Fibroblast of skin of right quadriceps (primary cell): Measurements from ENCODE around the gene SH3BP1.
"Not testable (repeated sequence)": the region's sequence is repeated elsewhere in the genome, so short reads cannot be mapped to it uniquely, and the experiment has no call there.

ENCODE experiments used
- DNase-seq: peaks from one replicate; pipeline ENCODE4 v3.0.0-alpha.2; 2013

The SH3BP1 gene

DNA sequence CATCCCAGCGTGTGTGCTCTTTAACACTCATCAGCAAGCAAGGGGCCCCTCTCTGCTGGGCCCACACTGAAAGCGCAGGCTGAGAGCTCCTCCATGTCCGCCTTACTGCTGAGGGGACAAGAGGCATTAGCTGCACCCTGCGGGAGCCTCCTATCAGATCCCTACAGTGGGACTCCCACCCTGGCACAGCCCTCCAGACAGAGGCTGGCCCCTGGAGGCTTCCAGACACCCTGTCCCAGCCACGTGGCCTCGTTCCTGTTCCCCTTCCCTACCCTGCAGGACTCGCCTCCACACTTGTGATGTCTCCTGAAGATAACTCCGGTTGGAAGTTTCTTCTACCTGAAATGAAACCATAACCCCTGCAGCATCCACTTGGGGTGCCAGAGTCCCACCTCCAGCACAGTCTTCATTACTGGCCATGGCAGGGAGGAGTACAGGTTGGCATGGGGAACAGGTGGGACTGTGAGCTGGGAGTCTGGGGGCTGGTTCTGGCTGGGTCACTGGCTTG, 5.0 kb upstream of the SH3BP1 start:
- DNase-seq = no peak

DNA sequence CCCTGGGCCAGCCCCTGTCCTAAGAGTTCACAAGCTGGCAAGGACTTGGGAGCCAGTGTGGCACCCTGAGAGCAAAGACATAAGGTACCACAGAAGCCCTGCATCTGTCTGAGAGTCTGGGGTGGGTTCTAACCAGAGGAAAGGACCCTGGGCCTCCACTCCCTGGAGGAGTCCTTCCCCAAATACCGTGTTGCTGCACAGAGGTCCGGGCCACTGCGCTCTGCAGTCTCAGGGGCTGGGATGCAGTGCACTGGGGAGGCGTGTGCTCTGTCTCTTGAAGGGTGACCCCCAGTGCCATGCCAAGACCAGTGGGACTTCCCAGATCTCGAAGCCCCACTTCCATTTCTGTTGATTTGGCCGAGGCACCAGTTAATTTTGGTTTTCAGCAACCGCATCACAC, 4.3 kb upstream of the SH3BP1 start:
- DNase-seq = no peak

DNA sequence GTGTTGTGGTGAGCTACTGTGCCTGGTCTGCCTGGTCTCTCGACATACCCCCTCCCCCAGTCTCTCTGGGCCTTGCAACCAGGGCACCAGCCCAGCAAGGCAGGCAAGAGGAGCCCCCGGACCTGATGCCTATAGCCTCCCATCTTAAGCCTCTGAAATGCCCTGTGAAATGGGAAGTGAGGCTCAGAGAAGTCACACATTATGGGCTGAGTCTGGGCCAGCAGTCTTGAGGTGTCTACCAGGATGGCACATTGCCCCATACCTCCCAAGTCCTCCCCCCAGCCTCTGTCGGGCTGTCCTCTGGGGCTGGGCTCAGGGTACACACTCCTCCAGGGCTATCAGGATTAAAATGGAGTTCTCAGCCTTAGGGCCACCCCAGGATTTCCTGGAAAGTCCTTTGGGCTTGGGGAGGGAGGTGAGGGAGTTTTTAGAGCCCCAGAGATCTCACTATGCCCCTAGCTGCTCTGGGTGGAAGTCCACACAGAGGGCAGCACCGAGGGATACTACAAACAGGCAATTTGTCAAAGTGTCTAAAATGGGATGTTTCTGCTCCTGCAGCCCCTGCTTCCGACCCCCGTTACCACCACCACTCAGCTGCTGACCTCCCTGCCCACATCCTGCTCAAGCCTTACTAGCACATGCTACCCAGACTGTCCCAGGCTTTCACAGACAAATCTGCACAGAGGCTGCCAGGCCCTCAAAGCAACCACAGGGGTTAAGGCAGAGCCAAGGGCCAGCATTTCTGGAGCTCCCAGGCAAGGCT, 3.1 kb upstream of the SH3BP1 start:
- DNase-seq = no peak

DNA sequence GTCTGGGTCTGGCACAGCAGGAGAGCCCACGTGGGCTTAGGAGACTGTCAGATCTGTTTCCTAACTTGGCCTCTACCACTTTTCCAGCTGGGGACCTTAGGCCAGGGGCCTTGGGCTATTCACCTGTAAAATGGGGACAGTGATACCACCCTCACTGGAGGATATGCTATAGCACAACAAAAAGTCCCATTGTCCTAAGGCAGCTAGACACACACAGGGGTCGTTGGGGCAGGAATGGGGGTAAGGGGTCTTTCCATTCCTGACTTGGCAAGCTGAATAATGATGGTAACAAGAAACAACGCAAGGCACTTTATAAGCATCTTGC, 2.6 kb upstream of the SH3BP1 start:
- DNase-seq = no peak

DNA sequence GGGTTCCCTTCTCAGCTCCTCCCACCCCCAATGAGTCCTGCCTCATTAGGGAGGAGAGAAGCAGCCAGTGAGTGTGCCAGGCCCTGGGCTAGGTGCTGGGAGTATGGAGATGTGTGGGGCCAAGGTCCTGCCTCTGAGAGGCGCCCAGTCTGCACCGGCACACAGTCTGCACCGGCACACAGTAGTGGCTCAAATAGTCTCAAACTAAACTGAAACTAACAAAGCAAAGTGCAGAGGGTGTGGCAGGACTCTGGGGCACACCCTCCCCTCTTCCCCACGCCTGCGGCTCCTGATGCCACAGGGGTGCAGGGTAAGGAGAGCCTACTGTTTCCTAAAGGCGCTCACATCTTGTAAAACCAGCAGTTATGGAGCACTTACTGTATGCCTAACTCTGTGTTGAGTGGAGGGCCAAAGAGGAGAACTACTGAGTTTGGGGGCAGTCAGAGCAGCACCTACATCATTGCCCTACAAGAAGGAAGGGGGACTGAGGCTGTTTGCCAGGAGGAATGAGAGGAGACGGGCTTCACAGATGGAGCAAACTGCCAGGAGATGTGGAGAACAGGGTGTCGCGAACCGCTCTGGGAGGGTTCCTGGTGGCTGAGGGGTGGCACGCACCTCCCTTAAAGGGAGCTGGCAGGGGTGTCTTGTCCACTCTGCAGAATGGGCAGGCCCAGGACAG, 939 bp upstream of the SH3BP1 start:
- DNase-seq = no peak

DNA sequence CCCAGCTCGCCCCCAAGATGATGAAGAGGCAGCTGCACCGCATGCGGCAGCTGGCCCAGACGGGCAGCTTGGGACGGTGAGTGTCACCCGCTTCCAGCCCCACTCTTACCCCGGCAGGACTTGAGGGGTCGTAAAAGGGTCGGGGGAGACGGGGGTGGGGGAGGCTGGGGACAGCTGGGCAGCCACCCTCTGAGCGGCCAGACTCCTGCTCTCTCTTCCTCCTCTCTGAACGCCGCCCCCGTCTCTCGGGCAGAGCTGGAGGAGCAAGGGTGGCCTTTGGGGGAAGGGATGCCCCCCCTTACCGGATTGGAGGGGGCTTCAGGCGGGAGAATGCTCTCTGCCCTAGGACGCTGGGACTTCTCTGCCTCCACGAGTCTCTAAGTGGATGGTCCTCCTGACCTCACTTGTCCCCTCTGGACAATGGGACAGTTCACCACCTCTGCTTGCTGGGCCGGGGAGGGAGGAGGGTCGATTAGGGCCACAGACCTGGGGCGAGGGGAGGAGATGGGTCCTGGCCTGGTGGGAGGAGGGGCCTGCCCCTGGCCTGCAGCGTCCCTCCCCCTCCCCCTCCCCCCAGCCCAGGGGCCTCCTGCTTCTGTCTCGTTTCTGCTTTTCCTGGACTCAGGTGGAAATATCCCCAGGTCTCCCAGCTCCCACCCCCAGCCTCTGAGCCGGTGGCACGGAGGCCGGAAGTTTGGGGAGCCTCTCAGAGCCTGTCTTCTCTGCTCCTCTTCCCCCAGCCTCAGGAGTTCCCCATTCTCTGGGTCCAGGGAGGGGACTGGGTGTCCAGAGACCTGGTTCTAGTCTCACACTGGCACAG, 512 bp downstream of the SH3BP1 start:
- no peak for DNase-seq

DNA sequence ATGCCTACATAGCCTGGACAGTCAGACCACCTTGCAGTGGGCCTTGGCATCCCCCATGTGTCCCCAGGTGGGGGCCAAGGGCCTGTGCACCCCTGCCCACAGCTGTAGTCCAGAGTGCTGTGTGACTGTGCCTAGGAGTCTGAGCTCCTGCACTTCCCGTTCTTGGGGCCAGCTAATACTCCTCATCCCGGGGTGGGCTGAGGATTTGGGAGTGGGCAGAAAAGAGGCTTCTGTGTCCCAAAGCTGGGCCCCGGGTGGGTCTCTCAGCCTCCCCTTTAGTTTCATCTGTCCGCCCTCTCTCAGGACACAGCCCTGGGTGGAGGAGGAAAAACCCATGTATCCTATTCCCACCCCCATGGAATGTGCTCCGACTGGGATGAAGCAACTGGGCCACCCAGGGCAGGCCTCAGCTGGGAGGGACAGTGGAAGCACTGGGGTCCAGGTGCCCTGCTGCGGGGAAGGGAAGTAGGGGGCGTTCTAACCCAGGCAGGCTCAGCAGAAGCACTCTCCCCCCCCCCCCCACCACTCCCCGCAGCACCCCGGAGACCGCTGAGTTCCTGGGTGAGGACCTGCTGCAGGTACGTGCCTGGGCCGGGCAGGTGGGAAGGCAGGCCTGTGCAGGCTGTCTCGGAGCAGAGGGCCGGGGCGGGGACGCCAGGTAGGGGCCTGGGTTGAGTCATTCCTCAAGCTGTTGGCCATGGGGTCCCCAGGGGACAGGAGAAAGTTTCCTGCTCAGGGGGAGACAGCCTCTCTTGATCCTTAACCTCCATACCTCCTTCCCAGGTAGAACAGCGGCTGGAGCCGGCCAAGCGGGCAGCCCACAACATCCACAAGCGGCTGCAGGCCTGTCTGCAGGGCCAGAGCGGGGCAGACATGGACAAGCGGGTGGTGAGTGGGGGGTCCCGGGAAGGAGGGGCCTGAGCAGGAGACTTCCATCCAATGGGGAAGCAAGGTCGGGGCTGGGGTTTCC, 1.4 kb downstream of the SH3BP1 start:
- no peak for DNase-seq

DNA sequence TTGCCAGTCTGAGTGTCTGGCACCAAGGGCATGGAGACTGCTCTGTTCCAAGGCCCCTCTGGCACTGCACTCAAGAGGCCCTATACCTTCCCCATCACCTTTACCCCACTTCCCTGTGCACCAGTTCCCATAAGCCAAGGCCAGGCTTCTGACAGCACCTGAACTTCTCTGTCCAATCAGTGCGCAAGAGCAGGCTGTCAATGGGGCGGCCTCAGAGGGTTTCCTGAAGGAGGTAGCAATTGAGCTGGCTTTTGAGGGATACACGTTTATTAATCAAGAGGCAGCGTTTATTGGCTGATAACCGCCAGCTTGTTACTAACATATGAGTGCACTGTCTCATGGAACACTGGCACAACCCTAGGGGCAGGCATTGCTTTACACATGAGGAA, 2.1 kb downstream of the SH3BP1 start:
- no peak for DNase-seq

DNA sequence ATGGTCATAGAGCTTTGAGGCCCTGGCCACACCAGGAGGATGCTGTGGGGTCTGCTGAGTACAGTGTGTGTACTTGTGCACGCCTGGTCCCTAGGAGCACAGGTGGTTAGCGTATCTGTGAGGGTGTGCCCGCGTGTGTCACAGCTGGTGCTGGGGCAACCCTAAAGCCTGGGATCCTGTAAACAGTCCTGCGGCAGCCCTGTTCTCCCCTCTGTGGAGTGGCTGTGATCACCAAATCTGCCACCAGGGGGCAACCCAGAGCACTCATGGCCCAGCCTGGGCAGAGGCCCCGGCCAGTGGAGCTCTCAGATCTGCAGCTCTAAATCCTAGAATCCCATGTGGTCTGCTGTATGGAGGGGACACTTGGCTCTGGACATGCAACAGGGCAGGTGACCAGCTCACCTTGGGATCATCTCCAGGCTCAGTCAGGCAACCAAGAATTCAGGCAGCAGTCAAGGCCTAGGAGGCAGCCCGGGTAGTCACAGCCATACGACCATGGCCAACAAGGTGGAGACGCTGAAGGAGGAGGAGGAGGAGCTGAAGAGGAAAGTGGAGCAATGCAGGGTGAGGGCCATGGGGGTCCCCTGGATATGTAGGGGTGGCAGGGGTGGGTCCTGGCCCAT, 3.9 kb downstream of the SH3BP1 start:
- DNase-seq = peak; percentile 59

DNA sequence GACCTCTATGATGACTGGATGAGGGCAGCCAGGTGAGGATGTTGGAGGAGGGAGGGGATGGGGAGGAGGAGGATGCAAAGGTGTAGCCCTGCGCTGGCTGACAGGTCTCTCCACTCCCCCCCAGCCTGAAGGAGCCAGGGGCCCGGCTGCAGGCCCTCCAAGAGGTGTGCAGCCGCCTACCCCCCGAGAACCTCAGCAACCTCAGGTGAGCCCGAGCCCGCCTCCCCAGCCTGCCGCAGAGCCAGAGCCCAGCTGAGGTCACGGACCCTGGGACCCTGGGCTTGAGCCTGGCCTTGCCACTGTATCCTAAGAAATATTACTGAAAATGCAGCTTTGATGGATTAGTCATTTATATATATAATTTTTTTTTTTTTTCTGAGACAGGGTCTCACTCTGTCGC, 7.8 kb downstream of the SH3BP1 start:
- no peak for DNase-seq

DNA sequence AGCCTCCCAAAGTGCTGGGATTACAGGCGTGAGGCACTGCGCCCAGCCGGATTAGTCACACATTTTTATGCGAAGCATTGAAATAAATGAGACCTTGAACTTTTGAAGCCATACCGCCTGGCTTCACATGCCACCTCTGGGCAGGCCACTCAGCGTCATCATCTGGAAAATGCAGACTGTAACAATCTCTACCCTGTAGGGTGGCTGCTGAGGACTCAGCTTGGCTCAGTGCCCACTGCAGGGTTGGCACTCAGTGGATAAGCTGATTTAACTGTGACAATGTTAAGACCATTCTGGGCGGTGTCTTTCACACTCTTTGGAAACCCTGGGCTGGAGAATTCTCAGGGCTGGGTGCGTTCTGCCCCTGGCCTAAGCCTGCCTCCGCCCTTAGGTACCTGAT, 8.5 kb downstream of the SH3BP1 start:
- DNase-seq = no peak

DNA sequence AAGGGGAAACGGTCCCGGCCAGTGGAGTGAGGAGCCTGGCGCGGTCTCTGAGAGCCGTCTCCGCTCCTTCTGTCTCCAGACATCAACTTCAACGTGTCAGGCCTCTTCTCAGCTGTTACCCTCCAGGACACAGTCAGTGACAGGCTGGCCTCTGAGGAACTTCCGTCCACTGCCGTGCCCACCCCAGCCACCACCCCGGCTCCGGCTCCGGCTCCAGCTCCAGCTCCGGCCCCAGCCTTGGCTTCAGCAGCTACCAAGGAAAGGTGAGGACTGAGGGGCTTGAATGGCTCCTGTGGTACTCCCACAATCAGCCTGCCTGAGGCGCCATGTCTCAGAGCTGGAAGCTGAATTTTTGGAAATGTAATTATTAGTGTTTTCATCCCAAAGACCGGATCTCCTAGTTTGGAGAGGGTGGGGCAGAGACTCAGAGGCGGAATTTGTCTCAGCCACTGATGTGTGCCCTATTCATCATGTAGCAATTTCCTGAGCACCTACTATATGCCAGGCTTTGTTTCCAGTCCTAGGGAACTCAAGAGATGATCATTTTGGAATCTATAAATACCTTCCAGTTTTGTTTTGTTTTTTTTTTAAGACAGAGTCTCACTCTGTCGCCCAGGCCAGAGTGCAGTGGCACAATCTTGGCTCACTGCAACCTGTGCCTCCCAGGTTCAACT, 11.1 kb downstream of the SH3BP1 start:
- DNase-seq = no peak

DNA sequence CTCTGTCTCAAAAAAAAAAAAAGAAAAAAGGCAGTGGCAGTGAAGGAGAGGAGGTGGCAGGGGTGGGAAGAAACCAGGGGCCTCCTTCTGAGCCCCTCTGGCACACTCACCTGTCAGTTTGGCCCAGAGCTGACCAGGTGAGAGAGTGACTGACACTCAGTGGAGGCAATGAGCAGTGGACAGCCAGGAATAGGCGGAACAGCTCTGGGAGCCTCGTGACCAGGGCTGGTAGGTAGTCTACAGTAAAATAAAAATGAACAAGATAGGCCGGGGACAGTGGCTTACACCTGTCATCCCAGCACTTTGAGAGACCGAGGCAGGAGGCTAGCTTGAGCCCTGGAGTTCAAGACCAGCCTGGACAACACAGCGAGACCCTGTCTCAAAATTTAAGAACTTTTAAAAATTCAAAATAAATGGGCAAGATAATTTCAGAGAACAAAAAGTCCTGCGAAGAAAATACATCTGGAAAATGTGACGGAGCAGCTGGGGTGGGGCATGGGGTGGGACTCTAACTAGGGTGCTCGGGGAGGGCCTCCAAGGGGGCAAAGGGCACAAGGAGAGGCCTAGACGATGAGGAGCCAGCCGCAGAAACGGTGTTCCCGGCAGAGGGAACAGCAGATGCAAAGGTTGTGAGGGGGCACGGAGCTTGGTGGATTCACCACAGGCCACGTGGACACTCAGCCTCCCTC, 15.2 kb downstream of the SH3BP1 start:
- DNase-seq = no peak

DNA sequence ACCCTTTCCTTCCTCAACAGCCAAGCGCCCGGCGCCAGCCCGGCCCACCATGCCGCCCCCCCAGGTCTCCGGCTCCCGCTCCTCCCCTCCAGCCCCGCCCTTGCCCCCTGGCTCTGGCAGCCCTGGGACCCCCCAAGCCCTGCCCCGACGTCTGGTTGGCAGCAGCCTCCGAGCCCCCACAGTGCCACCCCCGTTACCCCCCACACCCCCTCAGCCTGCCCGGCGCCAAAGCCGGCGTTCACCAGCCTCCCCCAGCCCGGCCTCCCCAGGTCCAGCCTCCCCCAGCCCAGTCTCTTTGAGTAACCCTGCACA, 15.7 kb downstream of the SH3BP1 start:
- no peak for DNase-seq

DNA sequence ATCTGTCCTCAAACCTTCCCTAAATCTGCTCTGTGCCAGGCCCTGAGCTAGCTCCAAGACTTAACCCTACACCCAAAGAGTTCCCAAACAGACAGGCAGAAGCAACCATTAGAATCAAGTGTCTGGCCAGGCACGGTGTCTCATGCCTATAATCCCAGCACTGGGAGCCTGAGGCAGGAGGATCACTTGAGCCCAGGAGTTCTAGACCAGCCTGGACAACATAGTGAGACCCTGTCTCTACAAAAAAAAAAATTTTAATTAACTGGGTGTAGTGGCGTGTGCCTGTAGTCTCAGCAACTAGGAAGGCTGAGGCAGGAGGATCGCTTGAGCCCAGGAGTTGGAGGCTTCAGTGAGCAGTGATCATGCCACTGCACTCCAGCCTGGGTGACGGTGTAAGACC, 17.1 kb downstream of the SH3BP1 start:
- not testable (repeated sequence) for DNase-seq

DNA sequence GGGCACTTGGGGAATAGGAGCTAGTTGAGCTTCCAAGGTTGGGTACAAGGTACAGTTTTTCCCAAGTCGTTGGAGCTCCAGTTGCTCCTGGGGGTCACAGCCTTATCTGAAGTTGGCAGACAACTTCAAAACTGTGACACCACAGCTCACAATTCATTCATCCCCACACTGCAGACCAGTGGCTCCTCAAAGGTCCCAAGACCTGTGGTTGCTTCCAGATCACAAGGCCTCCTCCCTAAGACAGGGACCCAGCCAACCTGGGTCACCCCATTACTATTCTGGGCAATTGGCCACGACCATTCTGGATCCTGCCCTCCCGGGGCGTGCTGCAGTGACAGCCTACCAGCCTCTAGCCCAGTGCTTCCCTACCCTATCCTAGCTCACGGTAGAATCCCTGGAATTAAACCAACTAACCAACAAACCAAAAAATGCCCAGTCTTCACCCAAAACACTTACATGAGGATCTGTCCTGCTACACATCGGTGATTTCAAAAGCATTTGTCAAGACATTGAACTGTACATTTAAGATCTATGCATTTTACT, 18.2 kb downstream of the SH3BP1 start:
- no peak for DNase-seq

DNA sequence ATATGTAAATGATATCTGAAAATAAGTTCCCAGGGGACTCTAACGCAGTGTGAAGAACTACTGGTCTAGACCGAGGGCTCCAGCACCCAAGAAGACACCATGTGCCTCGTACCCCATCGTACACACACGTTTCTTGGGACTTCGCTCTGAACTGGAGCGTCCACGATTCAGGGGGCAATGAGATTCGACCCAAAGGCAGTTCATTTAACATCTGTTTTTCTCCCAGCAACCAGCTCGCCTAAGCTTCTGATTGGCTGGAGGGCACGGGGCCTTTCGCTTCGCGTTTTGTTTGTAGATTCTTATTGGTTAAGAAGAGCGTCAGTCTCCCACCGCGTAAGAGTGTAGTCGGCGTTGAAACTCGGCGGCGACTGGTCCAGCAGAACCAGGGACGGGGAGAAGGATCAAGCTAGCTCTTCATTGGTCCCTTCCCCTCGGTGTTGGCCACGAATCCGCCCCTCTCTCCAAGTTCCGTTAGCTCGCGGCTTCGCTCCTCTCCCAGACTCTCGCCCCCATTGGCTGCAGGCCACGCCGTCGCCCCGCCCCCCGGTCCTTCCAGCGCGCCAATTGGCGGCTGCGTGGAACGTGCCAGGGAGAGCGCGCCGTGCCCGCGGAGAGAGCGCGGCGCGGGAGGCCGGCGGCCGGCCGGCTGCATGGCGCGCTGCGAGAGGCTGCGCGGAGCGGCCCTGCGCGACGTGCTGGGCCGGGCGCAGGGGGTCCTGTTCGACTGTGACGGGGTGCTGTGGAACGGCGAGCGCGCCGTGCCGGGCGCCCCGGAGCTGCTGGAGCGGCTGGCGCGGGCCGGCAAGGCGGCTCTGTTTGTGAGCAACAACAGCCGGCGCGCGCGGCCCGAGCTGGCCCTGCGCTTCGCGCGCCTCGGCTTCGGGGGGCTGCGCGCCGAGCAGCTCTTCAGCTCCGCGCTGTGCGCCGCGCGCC, 18.9 kb downstream of the SH3BP1 start, which contains the start of gene PDXP:
PDXP (plus strand) TSS at position 591 of the 933 bp plus-strand sequence; CDS start at position 651, 60 bp downstream.
- peak; percentile 100 for DNase-seq

DNA sequence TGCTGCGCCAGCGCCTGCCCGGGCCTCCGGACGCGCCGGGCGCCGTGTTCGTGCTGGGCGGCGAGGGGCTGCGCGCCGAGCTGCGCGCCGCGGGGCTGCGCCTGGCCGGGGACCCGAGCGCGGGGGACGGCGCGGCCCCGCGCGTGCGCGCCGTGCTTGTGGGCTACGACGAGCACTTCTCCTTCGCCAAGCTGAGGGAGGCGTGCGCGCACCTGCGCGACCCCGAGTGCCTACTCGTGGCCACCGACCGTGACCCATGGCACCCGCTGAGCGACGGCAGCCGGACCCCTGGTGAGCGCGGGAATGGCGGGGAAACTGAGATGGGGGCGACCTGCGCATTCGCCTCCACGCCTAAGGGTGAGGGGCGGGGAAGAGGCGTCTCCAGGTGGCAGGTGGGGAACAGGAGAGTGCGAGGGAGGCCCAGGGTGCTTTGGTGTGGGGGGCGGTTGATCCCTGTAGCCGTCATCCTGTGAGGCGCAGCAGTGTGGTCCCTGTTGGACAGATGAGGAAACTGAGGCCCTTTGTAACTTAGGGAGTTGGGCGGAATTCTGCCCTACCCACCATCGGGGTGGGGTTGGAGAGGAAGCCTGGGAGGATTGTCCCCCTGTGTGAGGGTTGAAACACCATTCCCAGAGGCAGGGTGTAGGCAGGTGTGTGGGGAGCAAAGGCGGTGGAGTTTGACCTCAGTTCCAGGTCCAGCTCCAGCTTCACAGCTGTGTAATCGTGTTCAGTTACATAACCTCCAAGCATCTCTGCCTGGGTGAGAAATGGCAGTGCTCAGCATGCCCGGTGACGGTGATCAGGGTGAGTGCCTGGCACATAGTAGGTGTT, 19.8 kb downstream of the SH3BP1 start:
- no peak for DNase-seq
